ENCODE data around the gene PLD5. TPM values are rescaled to one million over a fixed set of nuclear protein-coding genes. Genes with fewer than 3 reads are reported as not detected.

Gene PLD5
- total RNA-seq, 3 donors from 2014 or later (not counting 1 experiment from before 2014, with no cell fraction given): not detected

DNA sequence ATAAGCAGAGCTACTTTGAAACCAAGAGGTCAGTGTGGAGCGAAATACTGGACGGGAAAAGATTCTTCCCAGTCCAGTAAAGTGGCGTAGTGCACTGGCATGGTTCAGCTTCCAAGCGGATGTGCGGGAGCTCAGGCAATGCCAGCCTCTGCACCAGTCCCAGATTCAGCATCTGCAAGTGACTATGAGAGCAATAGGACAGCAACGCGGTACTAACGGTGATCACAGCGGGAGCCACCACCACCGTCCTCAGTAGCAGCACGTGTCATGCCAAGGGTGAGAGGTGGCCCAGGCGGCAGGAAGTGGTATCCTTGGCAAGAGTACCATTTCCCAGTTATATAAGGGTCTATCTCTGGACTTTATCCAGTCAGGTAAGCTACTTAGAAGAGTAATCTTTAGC, 17.8 kb downstream of the PLD5 start:
- Mint-ChIP-seq H3K36me3 (no peaks in the 10 kb centered on the region), H3K4me3 (no peak overlapping the region), H3K4me1 (no peaks in the 10 kb centered on the region), H3K27ac (no peak overlapping the region), H3K27me3 (ENCODE audit: low read depth in 2 of 2) (peaks cover 0 to 3% of the 10 kb centered on the region in 2 donors), H3K9me3 (peaks cover 0 to 2% of the 10 kb centered on the region in 2 donors)
- 90% methylated on average over 12 of the region's 12 CpGs for WGBS (ENCODE audit: insufficient coverage)
- TF ChIP-seq, protein P1, sequence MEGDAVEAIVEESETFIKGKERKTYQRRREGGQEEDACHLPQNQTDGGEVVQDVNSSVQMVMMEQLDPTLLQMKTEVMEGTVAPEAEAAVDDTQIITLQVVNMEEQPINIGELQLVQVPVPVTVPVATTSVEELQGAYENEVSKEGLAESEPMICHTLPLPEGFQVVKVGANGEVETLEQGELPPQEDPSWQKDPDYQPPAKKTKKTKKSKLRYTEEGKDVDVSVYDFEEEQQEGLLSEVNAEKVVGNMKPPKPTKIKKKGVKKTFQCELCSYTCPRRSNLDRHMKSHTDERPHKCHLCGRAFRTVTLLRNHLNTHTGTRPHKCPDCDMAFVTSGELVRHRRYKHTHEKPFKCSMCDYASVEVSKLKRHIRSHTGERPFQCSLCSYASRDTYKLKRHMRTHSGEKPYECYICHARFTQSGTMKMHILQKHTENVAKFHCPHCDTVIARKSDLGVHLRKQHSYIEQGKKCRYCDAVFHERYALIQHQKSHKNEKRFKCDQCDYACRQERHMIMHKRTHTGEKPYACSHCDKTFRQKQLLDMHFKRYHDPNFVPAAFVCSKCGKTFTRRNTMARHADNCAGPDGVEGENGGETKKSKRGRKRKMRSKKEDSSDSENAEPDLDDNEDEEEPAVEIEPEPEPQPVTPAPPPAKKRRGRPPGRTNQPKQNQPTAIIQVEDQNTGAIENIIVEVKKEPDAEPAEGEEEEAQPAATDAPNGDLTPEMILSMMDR (IDR thresholded peaks at IDR 0.05): no peak
- DNase-seq (no peak), ATAC-seq (no peak)
- H3K27me3 ChIP-seq (ENCODE audit: control insufficient read depth, insufficient read depth, low read length): no peaks in the 10 kb centered on the region
- H3K4me3 ChIP-seq (ENCODE audit: low read length): no peak overlapping the region
- H3K27ac ChIP-seq (ENCODE audit: low read length): no peak overlapping the region
- H3K36me3 ChIP-seq (ENCODE audit: control insufficient read depth, insufficient read depth, low read length): no peaks in the 10 kb centered on the region
- H3K9me3 ChIP-seq (ENCODE audit: control insufficient read depth, insufficient read depth, low read length): no peaks in the 10 kb centered on the region
- intact Hi-C loops (cut with micrococcal nuclease): no loop called here
- no peaks in the 10 kb centered on the region for H3K4me1 ChIP-seq (ENCODE audit: control insufficient read depth, insufficient read depth, low read length)

DNA sequence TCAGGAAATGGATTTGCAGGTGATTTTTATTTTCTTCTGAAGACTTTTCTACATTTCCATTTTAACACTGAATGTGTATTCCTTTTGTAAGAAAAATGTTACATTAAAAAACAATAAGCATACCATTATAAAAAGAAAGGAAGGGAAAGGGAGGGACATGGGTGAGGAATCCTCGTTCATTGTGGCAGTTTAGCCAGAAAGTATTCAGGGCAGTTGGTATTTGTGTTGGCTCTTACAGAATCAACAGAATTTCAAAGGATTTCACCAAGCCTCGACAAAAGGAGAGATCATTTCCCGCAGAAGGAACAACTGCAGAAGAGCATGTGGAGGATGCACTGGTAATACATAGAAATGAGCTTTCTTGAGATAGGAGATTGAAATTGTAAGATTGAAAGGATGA, 35.0 kb downstream of the PLD5 start:
- peaks cover 0 to 2% of the 10 kb centered on the region in 2 donors for H3K27me3 Mint-ChIP-seq (ENCODE audit: low read depth in 2 of 2)
- H3K27me3 ChIP-seq (ENCODE audit: control insufficient read depth, insufficient read depth, low read length): no peaks in the 10 kb centered on the region
- DNase-seq: no peak
- no peaks in the 10 kb centered on the region for H3K36me3 ChIP-seq (ENCODE audit: control insufficient read depth, insufficient read depth, low read length)
- ATAC-seq: no peak
- no peaks in the 10 kb centered on the region for H3K36me3 Mint-ChIP-seq
- no peak overlapping the region for H3K27ac ChIP-seq (ENCODE audit: low read length)
- H3K4me3 ChIP-seq (ENCODE audit: low read length): no peak overlapping the region
- no peaks in the 10 kb centered on the region for H3K9me3 ChIP-seq (ENCODE audit: control insufficient read depth, insufficient read depth, low read length)
- H3K4me1 Mint-ChIP-seq: no peaks in the 10 kb centered on the region
- WGBS (ENCODE audit: insufficient coverage): 69% methylated on average over 3 of the region's 3 CpGs
- intact Hi-C loops (cut with micrococcal nuclease): no loop called here
- H3K4me3 Mint-ChIP-seq: no peak overlapping the region
- H3K9me3 Mint-ChIP-seq: peaks cover 2 to 5% of the 10 kb centered on the region in 2 donors
- H3K27ac Mint-ChIP-seq: no peak overlapping the region
- no peaks in the 10 kb centered on the region for H3K4me1 ChIP-seq (ENCODE audit: control insufficient read depth, insufficient read depth, low read length)
- TF ChIP-seq, protein P1 (IDR thresholded peaks at IDR 0.05): no peak

DNA sequence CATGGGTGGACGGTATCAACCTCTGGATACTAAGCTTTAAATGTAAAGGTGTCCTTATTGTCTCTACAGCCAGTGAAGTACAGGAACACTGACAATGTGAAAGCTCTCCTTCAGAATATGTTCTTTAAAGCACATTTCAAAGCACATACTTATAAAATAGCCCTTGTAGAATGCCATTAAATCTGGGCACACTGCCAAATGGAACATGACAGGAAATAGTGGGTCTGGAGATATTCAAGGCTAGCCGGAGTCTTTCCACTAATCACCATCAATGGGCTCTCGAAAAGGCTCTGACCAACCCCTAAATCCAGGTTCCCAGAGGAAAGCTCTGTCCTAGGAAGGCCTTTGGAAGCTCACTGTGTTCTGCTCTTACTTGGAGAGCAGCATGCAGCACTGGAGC, 46.6 kb downstream of the PLD5 start:
- H3K9me3 ChIP-seq (ENCODE audit: control insufficient read depth, insufficient read depth, low read length): no peaks in the 10 kb centered on the region
- no peaks in the 10 kb centered on the region for H3K27me3 Mint-ChIP-seq (ENCODE audit: low read depth in 2 of 2)
- H3K4me1 Mint-ChIP-seq: no peaks in the 10 kb centered on the region
- H3K9me3 Mint-ChIP-seq: no peaks in the 10 kb centered on the region
- H3K27ac Mint-ChIP-seq: no peak overlapping the region
- intact Hi-C loops (cut with micrococcal nuclease): no loop called here
- H3K27ac ChIP-seq (ENCODE audit: low read length): no peak overlapping the region
- DNase-seq (no peak), ATAC-seq (no peak)
- H3K36me3 ChIP-seq (ENCODE audit: control insufficient read depth, insufficient read depth, low read length): no peaks in the 10 kb centered on the region
- no peak overlapping the region for H3K4me3 ChIP-seq (ENCODE audit: low read length)
- no peak overlapping the region for H3K4me3 Mint-ChIP-seq
- H3K36me3 Mint-ChIP-seq: no peaks in the 10 kb centered on the region
- no peaks in the 10 kb centered on the region for H3K4me1 ChIP-seq (ENCODE audit: control insufficient read depth, insufficient read depth, low read length)
- no peaks in the 10 kb centered on the region for H3K27me3 ChIP-seq (ENCODE audit: control insufficient read depth, insufficient read depth, low read length)
- WGBS (ENCODE audit: insufficient coverage): 36% methylated on average over 3 of the region's 3 CpGs
- TF ChIP-seq, protein P1 (IDR thresholded peaks at IDR 0.05): no peak

DNA sequence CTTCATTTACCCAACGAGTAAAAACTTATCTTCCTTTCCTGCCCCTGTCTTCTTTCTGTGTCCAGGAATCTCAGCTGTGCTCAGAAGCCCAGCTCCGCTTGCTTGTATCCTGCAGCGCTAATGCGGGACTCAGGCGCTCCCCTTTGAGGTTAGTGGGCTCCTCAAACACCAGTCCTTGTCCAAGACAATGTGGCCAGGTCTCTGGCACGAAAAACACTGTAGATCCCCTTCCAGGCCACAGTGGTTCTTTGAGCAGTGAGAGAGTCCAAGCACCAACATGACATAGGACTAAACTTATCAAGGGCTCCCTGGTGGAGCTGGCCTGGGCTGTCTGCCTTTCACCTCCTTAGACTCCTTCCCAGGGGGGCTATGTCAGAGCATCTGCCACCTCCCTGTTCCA, 53.7 kb downstream of the PLD5 start:
- no peaks in the 10 kb centered on the region for H3K4me1 Mint-ChIP-seq
- TF ChIP-seq, protein P1 (IDR thresholded peaks at IDR 0.05): no peak
- intact Hi-C loops (cut with micrococcal nuclease): no loop called here
- H3K27me3 Mint-ChIP-seq (ENCODE audit: low read depth in 2 of 2): peaks cover 0 to 2% of the 10 kb centered on the region in 2 donors
- WGBS (ENCODE audit: insufficient coverage): 78% methylated on average over 6 of the region's 6 CpGs
- H3K36me3 ChIP-seq (ENCODE audit: control insufficient read depth, insufficient read depth, low read length): no peaks in the 10 kb centered on the region
- H3K9me3 ChIP-seq (ENCODE audit: control insufficient read depth, insufficient read depth, low read length): no peaks in the 10 kb centered on the region
- H3K36me3 Mint-ChIP-seq: no peaks in the 10 kb centered on the region
- H3K4me3 ChIP-seq (ENCODE audit: low read length): no peak overlapping the region
- ATAC-seq (no peak), DNase-seq (no peak)
- H3K9me3 Mint-ChIP-seq: no peaks in the 10 kb centered on the region
- H3K27ac Mint-ChIP-seq: no peak overlapping the region
- no peak overlapping the region for H3K27ac ChIP-seq (ENCODE audit: low read length)
- H3K4me1 ChIP-seq (ENCODE audit: control insufficient read depth, insufficient read depth, low read length): no peaks in the 10 kb centered on the region
- H3K27me3 ChIP-seq (ENCODE audit: control insufficient read depth, insufficient read depth, low read length): no peaks in the 10 kb centered on the region
- no peak overlapping the region for H3K4me3 Mint-ChIP-seq
